Measurements from ENCODE around the gene FIZ1.
"Not testable (repeated sequence)": the region's sequence is repeated elsewhere in the genome, so short reads cannot be mapped to it uniquely, and the experiment has no call there.

The FIZ1 gene

GRCh38 chr19:55581823-55582223 is 17.5 kb downstream of the FIZ1 start:
- Histone ChIP-seq H3K4me3 (no peak overlapping the region), H3K36me3 (ENCODE audit: insufficient read depth, low read length) (peaks cover 14% of the 10 kb centered on the region; the same call in 1 of the 2 replicates), H3K9me3 (ENCODE audit: low read depth, low read length) (no peaks in the 10 kb centered on the region), H3K9ac (ENCODE audit: insufficient read length) (no peak overlapping the region), H3K27ac (no peak overlapping the region)
- TF ChIP-seq EZH2 (IDR thresholded peaks at IDR 0.05) (no peak), POLR2AphosphoS5 (IDR thresholded peaks at IDR 0.05; ENCODE audit: borderline replicate concordance, low read depth, low read length) (no peak), FOXP2 (optimal IDR thresholded peaks at IDR 0.05; ENCODE audit: control extremely low read depth, extremely low read length, insufficient read depth) (no peak)
- DNase-seq (ENCODE audit: low read depth, low spot score): no peak

DNA sequence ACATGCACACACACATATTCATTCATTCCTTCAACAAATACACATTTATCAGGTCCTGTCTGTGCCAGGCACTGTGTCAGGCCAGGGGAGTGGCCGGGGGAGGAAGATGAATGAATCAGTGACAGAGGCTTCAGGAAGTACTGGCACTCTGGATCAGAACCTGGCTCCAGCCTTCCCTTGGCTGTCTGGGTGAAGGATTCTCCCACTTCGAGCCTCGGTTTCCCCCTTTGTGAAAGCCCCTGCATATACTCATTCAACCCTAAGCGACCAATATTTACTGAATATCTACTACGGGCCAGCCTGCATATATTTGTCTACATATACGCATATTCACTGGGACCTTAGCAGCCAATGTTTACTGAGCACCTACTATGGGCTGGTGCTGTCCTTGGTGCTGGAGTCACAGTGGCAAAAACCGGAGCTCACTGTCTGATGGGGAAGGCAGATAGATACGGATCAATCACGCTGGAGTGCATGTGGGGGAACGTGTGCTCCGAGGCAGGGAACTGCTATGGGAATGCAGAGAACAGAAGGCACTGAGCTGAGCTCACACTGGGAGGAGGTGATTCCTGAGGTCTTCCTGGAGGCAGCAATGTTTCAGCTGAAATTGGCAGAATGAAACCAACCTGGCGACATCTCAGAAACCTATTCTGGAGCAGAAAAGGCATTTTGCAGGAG is 18.0 kb downstream of the FIZ1 start:
- Histone ChIP-seq H3K27ac (no peak overlapping the region), H3K36me3 (ENCODE audit: insufficient read depth, low read length) (peaks cover 15% of the 10 kb centered on the region; the same call in 1 of the 2 replicates), H3K4me3 (peak overlapping the region; percentile 94), H3K9me3 (ENCODE audit: low read depth, low read length) (no peaks in the 10 kb centered on the region), H3K9ac (ENCODE audit: insufficient read length) (peak overlapping the region; percentile 62)
- DNase-seq (ENCODE audit: low read depth, low spot score): no peak
- TF ChIP-seq EZH2 (IDR thresholded peaks at IDR 0.05) (no peak), POLR2AphosphoS5 (IDR thresholded peaks at IDR 0.05; ENCODE audit: borderline replicate concordance, low read depth, low read length) (no peak), FOXP2 (optimal IDR thresholded peaks at IDR 0.05; ENCODE audit: control extremely low read depth, extremely low read length, insufficient read depth) (no peak)

- H3K27ac ChIP-seq: peak within 1 kb of the TSS; percentile 84; the same call in 1 of the 2 replicates
- no peak for DNase-seq (ENCODE audit: low read depth, low spot score)
- H3K9ac ChIP-seq (ENCODE audit: insufficient read length): peak within 1 kb of the TSS; percentile 96
- H3K9me3 ChIP-seq (ENCODE audit: low read depth, low read length): no peaks in the 10 kb centered on the region
- peaks cover 15% of the 10 kb centered on the region; the same call in 1 of the 2 replicates for H3K36me3 ChIP-seq (ENCODE audit: insufficient read depth, low read length)
- H3K4me3 ChIP-seq: peak within 1 kb of the TSS; percentile 94
- TF ChIP-seq POLR2AphosphoS5 (IDR thresholded peaks at IDR 0.05; ENCODE audit: borderline replicate concordance, low read depth, low read length) (peak; percentile 56; the same call in 1 of the 2 replicates), EZH2 (IDR thresholded peaks at IDR 0.05) (no peak), FOXP2 (optimal IDR thresholded peaks at IDR 0.05; ENCODE audit: control extremely low read depth, extremely low read length, insufficient read depth) (no peak)
These were observed 18.6 kb downstream of the FIZ1 start, which contains the start of gene ZNF579 for GRCh38 chr19:55580628-55581144. ZNF579 (minus strand) TSS chr19:55580848; CDS start chr19:55579639, 1,209 bp downstream.

DNA sequence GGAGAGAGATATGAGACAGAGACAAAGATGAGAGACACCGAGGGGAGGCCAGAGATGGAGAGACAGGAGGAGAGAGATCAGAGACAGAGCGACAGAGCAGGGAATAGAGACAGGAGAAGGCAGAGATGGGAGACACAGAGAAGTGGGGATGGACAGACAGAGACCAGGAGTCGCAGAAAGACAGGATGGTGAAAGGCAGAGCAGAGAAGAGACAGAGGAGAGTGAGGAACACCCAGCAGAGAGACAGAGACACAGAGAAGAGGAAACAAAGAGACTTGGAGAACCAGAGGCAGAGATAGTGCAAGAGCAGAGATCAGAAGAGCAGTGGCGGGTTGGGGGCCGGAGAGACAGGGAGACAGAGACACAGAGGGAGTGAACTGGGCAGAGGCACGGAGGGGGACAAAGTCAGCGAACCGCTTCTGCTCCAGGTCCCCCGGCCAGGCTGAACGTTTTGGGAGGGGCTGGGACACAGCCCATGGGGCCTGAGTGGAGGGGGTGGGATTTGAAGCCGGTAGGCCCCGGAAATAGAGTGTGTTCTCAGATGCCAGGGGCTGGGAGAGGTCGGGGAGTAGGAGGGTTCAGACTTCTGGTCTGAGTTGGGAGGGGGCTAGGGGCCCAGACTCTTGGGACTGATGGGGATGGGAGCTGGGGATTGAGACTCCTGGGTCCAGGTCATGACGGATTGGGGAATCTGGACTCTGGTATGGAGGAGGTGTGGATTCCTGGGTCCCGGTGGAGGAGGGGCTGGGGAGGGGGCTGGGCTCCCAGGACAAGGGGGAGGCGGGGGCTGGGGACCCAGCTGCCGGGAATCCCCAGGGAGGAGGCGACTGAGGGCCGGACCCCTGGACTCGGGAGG is 19.3 kb downstream of the FIZ1 start:
- peak overlapping the region; percentile 94 for H3K4me3 ChIP-seq

DNA sequence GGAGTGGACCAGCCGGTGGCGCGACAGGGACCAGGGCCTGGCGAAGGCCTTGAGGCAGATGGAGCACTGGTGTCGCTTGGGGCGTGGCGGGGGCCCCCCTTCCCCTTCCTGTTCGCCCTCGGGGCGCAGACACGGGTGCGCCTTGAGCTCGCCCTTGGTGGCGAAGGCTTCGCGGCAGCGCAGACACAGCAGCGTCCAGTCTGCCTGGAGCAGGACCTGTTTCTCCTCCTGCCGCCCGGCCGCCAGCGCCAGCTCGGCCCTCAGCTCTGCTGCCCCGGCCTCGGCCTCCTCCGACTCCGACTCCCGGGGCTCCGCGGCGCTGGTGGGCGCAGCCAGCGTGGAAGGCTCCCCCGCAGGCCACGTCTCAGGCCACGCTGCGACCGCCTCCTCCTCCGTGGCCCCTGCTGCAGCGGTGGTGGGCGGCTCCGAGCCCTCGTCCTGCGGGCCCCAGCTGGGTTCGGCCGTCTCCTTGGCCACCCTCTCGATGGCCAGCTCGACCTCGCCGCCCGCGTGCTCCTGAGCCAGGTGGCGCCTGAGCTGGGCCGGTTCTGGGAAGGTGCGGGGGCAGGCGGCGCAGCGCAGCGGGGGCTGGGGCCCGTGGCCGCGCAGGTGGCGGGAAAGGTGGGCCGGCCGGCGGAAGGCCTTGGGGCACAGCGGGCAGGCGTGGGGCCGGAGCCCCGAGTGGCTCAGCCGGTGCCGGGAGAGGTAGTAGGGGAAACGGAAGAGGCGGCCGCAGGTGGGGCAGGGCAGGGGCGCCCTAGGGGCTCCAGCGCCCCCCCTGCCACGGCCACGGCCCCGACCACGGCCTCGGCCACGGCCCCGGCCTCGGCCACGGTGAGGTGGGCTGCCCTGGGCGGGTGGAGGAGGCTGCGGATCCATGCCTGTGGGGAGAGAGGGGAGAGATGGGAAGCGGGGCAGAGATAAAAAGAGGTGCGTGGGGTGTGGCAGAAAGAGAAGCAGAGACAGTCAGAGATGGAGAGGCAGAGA is 20.3 kb downstream of the FIZ1 start:
- TF ChIP-seq POLR2AphosphoS5 (IDR thresholded peaks at IDR 0.05; ENCODE audit: borderline replicate concordance, low read depth, low read length) (no peak), FOXP2 (optimal IDR thresholded peaks at IDR 0.05; ENCODE audit: control extremely low read depth, extremely low read length, insufficient read depth) (no peak), EZH2 (IDR thresholded peaks at IDR 0.05) (no peak)
- Histone ChIP-seq H3K27ac (no peak overlapping the region), H3K36me3 (ENCODE audit: insufficient read depth, low read length) (peaks cover 15% of the 10 kb centered on the region; the same call in 1 of the 2 replicates), H3K9ac (ENCODE audit: insufficient read length) (peak overlapping the region; percentile 96), H3K4me3 (peak overlapping the region; percentile 94), H3K9me3 (ENCODE audit: low read depth, low read length) (no peaks in the 10 kb centered on the region)
- no peak for DNase-seq (ENCODE audit: low read depth, low spot score)

More for the DNA sequence above, 19.3 kb downstream of the FIZ1 start:
- Histone ChIP-seq H3K36me3 (ENCODE audit: insufficient read depth, low read length) (peaks cover 15% of the 10 kb centered on the region; the same call in 1 of the 2 replicates), H3K9me3 (ENCODE audit: low read depth, low read length) (no peaks in the 10 kb centered on the region), H3K9ac (ENCODE audit: insufficient read length) (peak overlapping the region; percentile 96), H3K27ac (peak overlapping the region; percentile 84; the same call in 1 of the 2 replicates)
- DNase-seq (ENCODE audit: low read depth, low spot score): no peak
- TF ChIP-seq FOXP2 (optimal IDR thresholded peaks at IDR 0.05; ENCODE audit: control extremely low read depth, extremely low read length, insufficient read depth) (no peak), EZH2 (IDR thresholded peaks at IDR 0.05) (no peak), POLR2AphosphoS5 (IDR thresholded peaks at IDR 0.05; ENCODE audit: borderline replicate concordance, low read depth, low read length) (no peak)

- Histone ChIP-seq H3K4me3 (no peak overlapping the region), H3K9ac (ENCODE audit: insufficient read length) (no peak overlapping the region)
- TF ChIP-seq POLR2AphosphoS5 (IDR thresholded peaks at IDR 0.05; ENCODE audit: borderline replicate concordance, low read depth, low read length) (no peak), FOXP2 (optimal IDR thresholded peaks at IDR 0.05; ENCODE audit: control extremely low read depth, extremely low read length, insufficient read depth) (no peak), EZH2 (IDR thresholded peaks at IDR 0.05) (no peak)
These were observed 21.1 kb downstream of the FIZ1 start for GRCh38 chr19:55578031-55578760.

DNA sequence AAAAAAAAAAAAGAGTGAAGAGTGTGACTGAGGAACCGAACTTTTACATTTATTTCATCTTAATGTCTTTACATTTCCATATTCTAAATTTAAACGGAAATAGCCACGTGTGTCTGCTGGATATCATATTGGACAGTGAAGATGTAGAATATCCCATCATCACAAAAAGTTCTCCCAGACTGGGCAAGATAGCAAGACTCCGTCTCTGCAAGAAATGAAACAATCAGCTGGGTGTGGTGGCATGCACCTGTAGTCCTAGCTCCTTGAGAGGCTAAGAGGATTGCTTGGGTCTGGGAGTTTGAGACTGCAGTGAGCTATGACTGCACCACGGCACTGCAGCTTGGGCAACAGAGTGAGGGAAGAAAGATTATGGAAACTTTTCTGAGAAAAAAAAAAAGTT is 22.6 kb downstream of the FIZ1 start:
- peaks cover 15% of the 10 kb centered on the region; the same call in 1 of the 2 replicates for H3K36me3 ChIP-seq (ENCODE audit: insufficient read depth, low read length)
- TF ChIP-seq EZH2 (IDR thresholded peaks at IDR 0.05) (no peak), POLR2AphosphoS5 (IDR thresholded peaks at IDR 0.05; ENCODE audit: borderline replicate concordance, low read depth, low read length) (no peak), FOXP2 (optimal IDR thresholded peaks at IDR 0.05; ENCODE audit: control extremely low read depth, extremely low read length, insufficient read depth) (no peak)
- H3K27ac ChIP-seq: no peak overlapping the region
- no peaks in the 10 kb centered on the region for H3K9me3 ChIP-seq (ENCODE audit: low read depth, low read length)
- H3K9ac ChIP-seq (ENCODE audit: insufficient read length): no peak overlapping the region
- no peak overlapping the region for H3K4me3 ChIP-seq
- DNase-seq (ENCODE audit: low read depth, low spot score): no peak

More at GRCh38 chr19:55578031-55578760, 21.1 kb downstream of the FIZ1 start:
- H3K36me3 ChIP-seq (ENCODE audit: insufficient read depth, low read length): peaks cover 15% of the 10 kb centered on the region; the same call in 1 of the 2 replicates
- DNase-seq (ENCODE audit: low read depth, low spot score): no peak
- no peaks in the 10 kb centered on the region for H3K9me3 ChIP-seq (ENCODE audit: low read depth, low read length)
- no peak overlapping the region for H3K27ac ChIP-seq

DNA sequence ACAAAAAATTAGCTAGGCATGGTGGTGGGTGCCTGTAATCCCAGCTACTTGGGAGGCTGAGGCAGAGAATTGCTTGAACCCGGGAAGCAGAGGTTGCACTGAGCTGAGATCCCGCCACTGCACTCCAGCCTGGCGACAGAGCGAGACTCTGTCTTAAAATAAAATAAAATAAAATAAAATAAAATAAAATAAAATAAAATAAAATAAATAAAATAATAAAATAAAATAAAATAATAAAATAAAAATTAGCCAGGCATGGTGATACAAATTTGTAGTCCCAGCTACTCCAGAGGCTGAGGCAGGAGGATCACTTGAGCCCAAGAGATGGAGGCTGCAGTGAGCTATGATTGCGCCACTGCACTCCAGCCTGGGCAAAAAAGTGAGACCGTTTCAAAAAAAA is 25.4 kb downstream of the FIZ1 start:
- not testable (repeated sequence) for DNase-seq (ENCODE audit: low read depth, low spot score); H3K9ac ChIP-seq (ENCODE audit: insufficient read length); H3K27ac ChIP-seq; H3K9me3 ChIP-seq (ENCODE audit: low read depth, low read length); H3K4me3 ChIP-seq
- peaks cover 15% of the 10 kb centered on the region; the same call in 1 of the 2 replicates for H3K36me3 ChIP-seq (ENCODE audit: insufficient read depth, low read length)

GRCh38 chr19:55569477-55569876 is 29.8 kb downstream of the FIZ1 start:
- DNase-seq (ENCODE audit: low read depth, low spot score): not testable (repeated sequence)

More at GRCh38 chr19:55569477-55569876, 29.8 kb downstream of the FIZ1 start:
- H3K4me3 ChIP-seq; H3K9me3 ChIP-seq (ENCODE audit: low read depth, low read length); H3K36me3 ChIP-seq (ENCODE audit: insufficient read depth, low read length); H3K9ac ChIP-seq (ENCODE audit: insufficient read length); H3K27ac ChIP-seq: not testable (repeated sequence)

Data from SK-N-MC (cell line).